Right cardiac atrium (tissue), 5 donors: ENCODE results near the gene DHX9. TPM values are rescaled to one million over a fixed set of nuclear protein-coding genes. Genes with fewer than 3 reads are reported as not detected.

ENCODE experiments used
- ATAC-seq, 2 donors: fragments of 200-7000 bp; cut with Tn5 transposase; one replicate each; pipeline versions ENCODE4 v1.8.0 to v1.9.1; 2020; ENCODE audit warnings: moderate library complexity in 2 of 2, mild to moderate bottlenecking in 1 of 2
- DNase-seq, 3 donors: peaks; one replicate each; pipeline ENCODE4 v3.0.0-alpha.2; 2020
- H3K27ac ChIP-seq: one replicate; pipeline ENCODE4 v1.5.1; 2013; ENCODE audit warnings: mild to moderate bottlenecking, low read length, control low read depth, moderate library complexity
- H3K27me3 ChIP-seq: one replicate; pipeline ENCODE4 v1.6.1; 2013; ENCODE audit not compliant: control insufficient read depth, insufficient read depth
- H3K4me1 ChIP-seq: one replicate; pipeline ENCODE4 v1.6.1; 2013; ENCODE audit warnings: low read length; ENCODE audit not compliant: control insufficient read depth, insufficient read depth
- H3K4me3 ChIP-seq: one replicate; pipeline ENCODE4 v1.5.1; 2013; ENCODE audit warnings: low read length, control low read depth
- H3K9me3 ChIP-seq: one replicate; pipeline ENCODE4 v1.6.1; 2013; ENCODE audit warnings: low read length; ENCODE audit not compliant: control insufficient read depth
- WGBS: extraction: QIAGEN DNeasy Blood & Tissue Kit; methylation state at CpG from one replicate; pipeline ENCODE4 v1.1.7; 2013; 5-methylcytosine and 5-hydroxymethylcytosine counted together
- intact Hi-C, 4 donors: fragments of 100-400 bp; cut with DNase I; formaldehyde crosslinking; loops; one replicate each; pipeline versions ENCODE4 v1.11.0 to v1.14.0; 2022 to 2023
- polyA plus RNA-seq: library from polyadenylated mRNA; stranded (reverse); fragments of 200-250 nt; gene quantifications from one replicate; pipeline ENCODE4 v1.2.3, GENCODE V29; 2013
- total RNA-seq, 4 donors: library from RNA; stranded (reverse); fragmentation: NEBNext Ultra II Directional; extraction: Animal tissue kit (Norgen Biotek cat#: 25700); gene quantifications; one replicate each; pipeline ENCODE4 v1.2.1, GENCODE V29; 2021
- donor health status: healthy with polysubstance abuse.
- donor health status: DM: no; HTN: yes; CAD: no.
- donor health status: DM: no; HTN: no; CAD: no.
- donor health status: DM: no; HTN: yes; CAD: no; lungs with severe emphysema.
- donor health status: DM: yes; HTN: yes; CAD: no.

Gene DHX9
- total and polyA plus RNA-seq, 5 donors, result 41.3 to 94.7 (median 71.2) TPM

DNA sequence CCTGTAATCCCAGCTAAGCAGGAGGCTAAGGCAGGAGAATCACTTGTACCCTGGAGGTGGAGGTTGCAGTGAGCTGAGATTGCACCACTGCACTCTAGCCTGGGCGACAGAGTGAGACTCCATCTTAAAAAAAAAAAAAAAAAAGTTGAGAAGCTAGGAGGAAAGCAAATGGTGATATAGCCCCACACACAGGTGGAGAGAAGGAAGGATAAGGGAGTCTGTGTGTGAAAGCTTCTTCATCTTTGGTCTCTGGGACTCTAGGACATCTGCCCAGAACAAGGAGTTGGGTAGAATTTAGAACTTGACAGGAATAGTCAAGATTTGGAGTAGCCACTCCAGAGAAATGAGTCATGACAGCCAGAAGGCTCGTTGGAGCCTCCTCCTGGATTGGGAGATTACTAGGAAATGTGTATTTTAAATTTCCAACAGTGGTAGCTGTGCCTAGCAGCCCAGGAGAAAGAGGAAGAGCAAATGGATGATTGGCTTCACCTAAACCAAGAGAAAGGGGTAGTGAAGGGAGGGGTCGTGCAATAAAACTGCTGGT, 29.7 kb upstream of the DHX9 start:
- no peaks in the 10 kb centered on the region for H3K4me1 ChIP-seq
- H3K9me3 ChIP-seq, result no peaks in the 10 kb centered on the region
- DNase-seq, result no peak
- no peak overlapping the region for H3K27ac ChIP-seq
- no peak for ATAC-seq
- H3K4me3 ChIP-seq, result no peak overlapping the region
- WGBS, result 76% methylated on average over 3 of the region's 3 CpGs
- H3K27me3 ChIP-seq, result no peaks in the 10 kb centered on the region
- intact Hi-C loops, result no loop called here

GRCh38 chr1:182811975-182812722, 27.0 kb upstream of the DHX9 start:
- ATAC-seq (no peak), DNase-seq (no peak)
- H3K4me3 ChIP-seq, result no peak overlapping the region
- H3K4me1 ChIP-seq, result no peaks in the 10 kb centered on the region
- intact Hi-C loops, result no loop called here
- WGBS, result 83% methylated on average over 4 of the region's 4 CpGs
- H3K27ac ChIP-seq, result no peak overlapping the region
- H3K9me3 ChIP-seq, result no peaks in the 10 kb centered on the region
- no peaks in the 10 kb centered on the region for H3K27me3 ChIP-seq

- intact Hi-C loops, result no loop called here
- WGBS, result 92% methylated on average over 2 of the region's 2 CpGs
- Histone ChIP-seq H3K27ac (no peak overlapping the region), H3K4me1 (no peaks in the 10 kb centered on the region), H3K27me3 (no peaks in the 10 kb centered on the region), H3K9me3 (no peaks in the 10 kb centered on the region), H3K4me3 (no peak overlapping the region)
- ATAC-seq (no peak), DNase-seq (no peak)
Observed at GRCh38 chr1:182816863-182817262, 22.3 kb upstream of the DHX9 start.

DNA sequence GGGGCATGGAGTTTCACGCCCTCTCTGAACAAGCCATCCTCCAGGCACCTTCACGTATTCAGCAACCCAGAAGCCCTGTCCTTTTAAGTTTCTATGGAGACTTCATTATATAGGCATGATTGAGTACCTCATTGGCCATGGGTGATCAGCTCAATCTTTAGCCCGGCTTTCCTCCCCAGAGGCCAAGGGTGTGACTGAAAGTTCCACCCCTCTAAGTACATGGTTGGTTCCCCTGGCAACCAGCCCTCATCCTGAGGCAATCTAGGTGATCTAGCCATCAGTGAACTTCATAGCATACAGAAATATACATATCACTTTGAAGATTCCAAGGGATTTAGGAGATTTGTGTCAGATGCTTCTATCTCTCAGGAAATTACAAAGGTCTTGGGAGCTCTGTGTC, 21.3 kb upstream of the DHX9 start:
- WGBS, result 97% methylated on average over 3 of the region's 3 CpGs
- H3K27ac ChIP-seq, result no peak overlapping the region
- ATAC-seq (no peak), DNase-seq (no peak)
- H3K27me3 ChIP-seq, result no peaks in the 10 kb centered on the region
- H3K4me3 ChIP-seq, result no peak overlapping the region
- intact Hi-C loops, result no loop called here
- no peaks in the 10 kb centered on the region for H3K4me1 ChIP-seq
- no peaks in the 10 kb centered on the region for H3K9me3 ChIP-seq

- intact Hi-C loops, result no loop called here
- Histone ChIP-seq H3K4me3 (no peak overlapping the region), H3K27me3 (no peaks in the 10 kb centered on the region), H3K9me3 (no peaks in the 10 kb centered on the region), H3K4me1 (no peaks in the 10 kb centered on the region), H3K27ac (no peak overlapping the region)
- WGBS, result 72% methylated on average over 3 of the region's 3 CpGs
- DNase-seq (no peak), ATAC-seq (no peak)
Observed at GRCh38 chr1:182823220-182823619, 15.9 kb upstream of the DHX9 start.

- DNase-seq (no peak), ATAC-seq (no peak)
- Histone ChIP-seq H3K4me3 (no peak overlapping the region), H3K27me3 (no peaks in the 10 kb centered on the region), H3K4me1 (no peaks in the 10 kb centered on the region), H3K27ac (no peak overlapping the region), H3K9me3 (no peaks in the 10 kb centered on the region)
- intact Hi-C loops, result no loop called here
- WGBS, result 91% methylated on average over 2 of the region's 2 CpGs
Observed at GRCh38 chr1:182826892-182827291, 12.3 kb upstream of the DHX9 start.

- Histone ChIP-seq H3K4me3 (no peak overlapping the region), H3K27ac (no peak overlapping the region), H3K4me1 (no peaks in the 10 kb centered on the region), H3K27me3 (no peaks in the 10 kb centered on the region), H3K9me3 (no peaks in the 10 kb centered on the region)
- 71% methylated on average over 5 of the region's 5 CpGs for WGBS
- intact Hi-C loops, result no loop called here
- no peak for DNase-seq
- no peak for ATAC-seq
Observed at GRCh38 chr1:182829285-182829932, 9.7 kb upstream of the DHX9 start.

DNA sequence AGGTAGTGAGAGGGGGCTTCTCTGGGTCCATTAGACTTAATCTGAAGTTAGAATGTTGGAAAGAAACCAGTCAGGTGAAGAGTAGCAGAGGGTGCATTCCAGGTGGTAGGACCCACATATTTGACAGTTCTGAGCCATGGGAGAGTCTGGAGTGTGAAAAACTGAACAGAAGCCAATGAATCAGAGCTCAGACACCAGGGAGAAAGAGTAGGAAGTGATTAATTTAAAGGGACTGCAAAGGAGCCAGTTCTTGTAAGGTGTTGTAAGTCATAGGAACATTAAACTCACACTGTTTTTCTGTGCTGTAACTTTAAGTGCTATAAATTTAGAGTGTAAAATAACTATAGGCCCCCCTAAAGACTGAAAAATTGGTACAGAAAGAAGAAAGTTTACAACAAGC, 5.9 kb upstream of the DHX9 start:
- Histone ChIP-seq H3K27ac (no peak overlapping the region), H3K9me3 (no peaks in the 10 kb centered on the region), H3K27me3 (no peaks in the 10 kb centered on the region), H3K4me3 (no peak overlapping the region), H3K4me1 (no peaks in the 10 kb centered on the region)
- no peak for DNase-seq
- no peak for ATAC-seq
- intact Hi-C loops, result no loop called here

GRCh38 chr1:182834326-182834725, 4.8 kb upstream of the DHX9 start:
- 92% methylated on average over 2 of the region's 2 CpGs for WGBS
- Histone ChIP-seq H3K4me3 (no peak overlapping the region), H3K27me3 (no peaks in the 10 kb centered on the region), H3K9me3 (no peaks in the 10 kb centered on the region), H3K27ac (no peak overlapping the region), H3K4me1 (peaks cover 2% of the 10 kb centered on the region)
- no peak for ATAC-seq
- DNase-seq, result no peak
- intact Hi-C loops, result no loop called here

DNA sequence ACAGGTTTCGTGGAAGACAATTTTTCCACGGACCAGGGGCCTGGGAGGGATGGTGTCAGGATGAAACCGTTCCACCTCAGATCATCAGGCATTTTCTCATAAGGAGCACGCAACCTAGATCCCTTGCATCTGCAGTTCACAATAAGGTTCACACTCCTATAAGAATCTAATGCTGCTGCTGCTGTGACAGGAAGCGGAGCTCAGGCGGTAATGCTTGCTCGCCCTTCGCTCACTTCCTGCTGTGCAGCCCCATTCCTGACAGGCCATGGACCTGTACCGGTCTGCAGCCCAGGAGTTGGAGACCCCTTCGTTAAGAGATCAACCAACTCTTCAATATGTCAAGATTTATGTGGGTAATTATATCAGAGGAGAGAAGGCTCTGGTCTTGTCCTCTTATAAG, 3.3 kb upstream of the DHX9 start:
- DNase-seq (no peak), ATAC-seq (no peak)
- H3K27ac ChIP-seq, result no peak overlapping the region
- intact Hi-C loops, result no loop called here
- no peaks in the 10 kb centered on the region for H3K9me3 ChIP-seq
- H3K4me3 ChIP-seq, result no peak overlapping the region
- WGBS, result 82% methylated on average over 10 of the region's 10 CpGs
- no peaks in the 10 kb centered on the region for H3K27me3 ChIP-seq
- H3K4me1 ChIP-seq, result peaks cover 3% of the 10 kb centered on the region

DNA sequence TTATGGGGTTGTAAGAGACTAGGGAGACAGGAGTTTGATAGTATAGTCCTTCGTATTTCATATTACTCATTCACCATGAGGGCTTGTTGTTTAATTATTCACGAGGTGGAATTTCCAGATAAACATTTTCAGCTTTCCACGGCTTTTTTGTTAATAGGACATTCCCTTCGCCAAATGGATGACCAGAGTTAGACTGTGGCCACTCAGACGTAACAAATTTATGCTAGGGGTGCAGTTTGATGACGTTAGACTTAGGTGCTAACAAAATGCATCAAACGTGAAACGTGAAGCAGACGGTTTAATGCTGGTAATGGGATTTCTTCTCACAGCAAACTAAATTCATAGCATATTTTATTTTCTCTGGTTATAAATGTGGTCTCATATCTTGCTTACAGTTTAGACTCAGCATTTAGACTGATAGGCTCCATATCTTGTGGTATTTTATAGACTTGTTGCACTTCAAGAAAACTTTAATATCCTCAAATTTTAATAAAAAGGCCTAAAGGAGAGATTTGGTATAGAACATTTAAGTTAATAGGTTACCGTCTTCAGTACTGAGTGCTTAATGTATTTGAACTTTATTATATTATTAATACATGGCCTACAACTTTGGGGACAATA, 2.3 kb downstream of the DHX9 start:
- Histone ChIP-seq H3K27me3 (no peaks in the 10 kb centered on the region), H3K9me3 (no peaks in the 10 kb centered on the region), H3K4me3 (no peak overlapping the region), H3K27ac (no peak overlapping the region), H3K4me1 (peaks cover 5% of the 10 kb centered on the region)
- ATAC-seq (no peak), DNase-seq (no peak)
- 43% methylated on average over 10 of the region's 10 CpGs for WGBS
- intact Hi-C loops, result no loop called here
